Vagina (tissue), 2 donors: ENCODE data around the gene FBXO36.

Experiments used
- POLR2A ChIP-seq, 2 donors: fragments of 450-650 bp; IDR thresholded peaks; one replicate each; pipeline ENCODE4 v1.6.1; 2017; ENCODE audit warnings: antibody characterized with exemption in 2 of 2, mild to moderate bottlenecking in 2 of 2, moderate library complexity in 2 of 2
- POLR2AphosphoS5 ChIP-seq, 2 donors: sonication (generic); formaldehyde crosslinking; IDR thresholded peaks; one replicate each; pipeline ENCODE4 v1.9.0; 2017; ENCODE audit warnings: antibody characterized with exemption in 2 of 2, mild to moderate bottlenecking in 2 of 2, low read depth in 1 of 2; ENCODE audit not compliant: insufficient read depth in 1 of 2
- TF ChIP-seq, protein P1 (sequence below), 3 experiments: fragments of 450-650 bp in 2 of 3; fragments of 200-600 bp in 1 of 3; sonication (generic) in 1 of 3; IDR thresholded peaks; one replicate each; pipeline ENCODE4 v1.5.1; 2017 to 2019; ENCODE audit warnings: antibody characterized with exemption in 3 of 3, mild to moderate bottlenecking in 2 of 3, moderate library complexity in 2 of 3

DNA sequence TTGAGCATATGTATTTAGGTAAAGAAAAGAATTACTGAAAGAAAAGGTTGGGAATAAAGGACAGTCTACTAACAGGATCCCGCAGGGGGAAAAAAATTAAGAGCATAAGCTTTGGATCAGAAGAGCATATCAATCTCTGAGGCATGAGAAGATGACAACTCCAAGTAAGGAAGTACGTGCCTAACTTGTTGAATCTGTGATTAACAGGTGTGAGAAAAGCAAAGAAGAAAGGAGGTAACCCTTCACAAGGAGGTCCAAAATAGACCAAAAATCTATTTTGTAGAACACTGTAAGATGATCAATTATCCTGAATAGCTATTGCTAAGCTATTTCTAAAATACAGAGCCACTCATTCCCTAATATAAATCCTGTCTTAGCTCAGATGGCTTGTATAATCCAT is 33.3 kb upstream of the FBXO36 start:
- TF ChIP-seq, protein P1, sequence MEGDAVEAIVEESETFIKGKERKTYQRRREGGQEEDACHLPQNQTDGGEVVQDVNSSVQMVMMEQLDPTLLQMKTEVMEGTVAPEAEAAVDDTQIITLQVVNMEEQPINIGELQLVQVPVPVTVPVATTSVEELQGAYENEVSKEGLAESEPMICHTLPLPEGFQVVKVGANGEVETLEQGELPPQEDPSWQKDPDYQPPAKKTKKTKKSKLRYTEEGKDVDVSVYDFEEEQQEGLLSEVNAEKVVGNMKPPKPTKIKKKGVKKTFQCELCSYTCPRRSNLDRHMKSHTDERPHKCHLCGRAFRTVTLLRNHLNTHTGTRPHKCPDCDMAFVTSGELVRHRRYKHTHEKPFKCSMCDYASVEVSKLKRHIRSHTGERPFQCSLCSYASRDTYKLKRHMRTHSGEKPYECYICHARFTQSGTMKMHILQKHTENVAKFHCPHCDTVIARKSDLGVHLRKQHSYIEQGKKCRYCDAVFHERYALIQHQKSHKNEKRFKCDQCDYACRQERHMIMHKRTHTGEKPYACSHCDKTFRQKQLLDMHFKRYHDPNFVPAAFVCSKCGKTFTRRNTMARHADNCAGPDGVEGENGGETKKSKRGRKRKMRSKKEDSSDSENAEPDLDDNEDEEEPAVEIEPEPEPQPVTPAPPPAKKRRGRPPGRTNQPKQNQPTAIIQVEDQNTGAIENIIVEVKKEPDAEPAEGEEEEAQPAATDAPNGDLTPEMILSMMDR (IDR thresholded peaks at IDR 0.05) = no peak
- no peak for TF ChIP-seq POLR2AphosphoS5 (IDR thresholded peaks at IDR 0.05; ENCODE audit: insufficient read depth in 1 of 2, low read depth in 1 of 2)
- no peak for TF ChIP-seq POLR2A (IDR thresholded peaks at IDR 0.05)
